ENCODE results near the gene MOGAT2.

Gene MOGAT2

DNA sequence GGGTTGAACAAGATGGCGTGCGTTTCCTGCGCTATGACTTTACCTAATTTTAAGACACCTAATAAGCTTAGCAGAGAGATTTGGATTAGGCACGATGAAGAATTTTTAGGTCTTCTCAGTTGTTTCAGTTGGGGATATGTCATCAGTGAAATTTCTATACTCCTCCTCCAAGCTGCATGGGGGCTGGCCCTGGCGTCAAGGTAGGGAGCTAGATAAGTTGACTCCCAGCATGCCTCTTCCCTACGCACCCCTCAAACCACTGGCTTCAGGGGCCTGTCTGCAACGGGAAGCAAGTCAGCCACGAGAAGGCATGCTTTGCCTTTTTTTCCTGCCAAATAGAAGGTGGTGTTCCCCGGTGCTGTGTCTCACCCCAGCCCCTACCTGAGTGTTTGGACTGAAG, 64.2 kb downstream of the MOGAT2 start:
- no peak for DNase-seq
